ENCODE data around the gene CD14. TPM values are rescaled to one million over a fixed set of nuclear protein-coding genes. Genes with fewer than 3 reads are reported as not detected.

CD14 gene
- total RNA-seq, 1 experiment from 2014 or later, result 0.63 TPM

- TF ChIP-seq CTCF (IDR thresholded peaks at IDR 0.05), result no peak
- 0 out of 2 replicates have a peak, but pooled peaks have one; percentile 27 for TF ChIP-seq ZNF317 (CRISPR knock-in tag; IDR thresholded peaks at IDR 0.05; ENCODE audit: borderline replicate concordance, low read depth)
- TF ChIP-seq ZBTB43 (CRISPR knock-in tag; IDR thresholded peaks at IDR 0.05), result no peak
- no peak for TF ChIP-seq NR2C2 (CRISPR knock-in tag; IDR thresholded peaks at IDR 0.05)
- TF ChIP-seq SP1 (CRISPR knock-in tag; conservative IDR thresholded peaks at IDR 0.05), result peak; percentile 71
- TF ChIP-seq ARID4B (CRISPR knock-in tag; IDR thresholded peaks at IDR 0.05; ENCODE audit: borderline replicate concordance), result peak; percentile 84
- TF ChIP-seq E2F1 (CRISPR knock-in tag; IDR thresholded peaks at IDR 0.05), result no peak
- 0 out of 2 replicates have a peak, but pooled peaks have one; percentile 26 for TF ChIP-seq CBFB (CRISPR knock-in tag; IDR thresholded peaks at IDR 0.05; ENCODE audit: low read depth)
- TF ChIP-seq ZNF263 (CRISPR knock-in tag; IDR thresholded peaks at IDR 0.05; ENCODE audit: low read depth), result no peak
- TF ChIP-seq ATF3 (CRISPR knock-in tag; conservative IDR thresholded peaks at IDR 0.05), result no peak
- no peak for TF ChIP-seq MXD4 (CRISPR knock-in tag; IDR thresholded peaks at IDR 0.05; ENCODE audit: borderline replicate concordance)
- peak; percentile 21; the same call in 1 of the 2 replicates for TF ChIP-seq HMGXB4 (CRISPR knock-in tag; IDR thresholded peaks at IDR 0.05)
- TF ChIP-seq AFF4 (CRISPR knock-in tag; IDR thresholded peaks at IDR 0.05; ENCODE audit: borderline replicate concordance), result no peak
- no peak for TF ChIP-seq NR3C1 (CRISPR knock-in tag; conservative IDR thresholded peaks at IDR 0.05; ENCODE audit: low read depth)
- TF ChIP-seq PRRX2 (CRISPR knock-in tag; IDR thresholded peaks at IDR 0.05), result no peak
- no peak for TF ChIP-seq ZNF138 (CRISPR knock-in tag; conservative IDR thresholded peaks at IDR 0.05)
- TF ChIP-seq RORB (CRISPR knock-in tag; IDR thresholded peaks at IDR 0.05), result no peak
- TF ChIP-seq ZNF121 (CRISPR knock-in tag; IDR thresholded peaks at IDR 0.05), result no peak
- no peak for TF ChIP-seq PREB (CRISPR knock-in tag; IDR thresholded peaks at IDR 0.05; ENCODE audit: borderline replicate concordance)
- TF ChIP-seq ZNF671 (CRISPR knock-in tag; IDR thresholded peaks at IDR 0.05), result no peak
- no peak for TF ChIP-seq OVOL2 (CRISPR knock-in tag; IDR thresholded peaks at IDR 0.05; ENCODE audit: borderline replicate concordance)
Measured at GRCh38 chr5:140664359-140665119, 31.6 kb upstream of the CD14 start, which contains the start of gene WDR55 (continued).

Measured in WTC11 (cell line).